ENCODE measurements around the gene TPCN2. TPM values are rescaled to one million over a fixed set of nuclear protein-coding genes. Genes with fewer than 3 reads are reported as not detected.

The TPCN2 gene
- total RNA-seq, 3 donors from 2014 or later (not counting 1 experiment from before 2014, with no cell fraction given) = 14.9 to 18.3 (median 18.2) TPM

GRCh38 chr11:69010964-69011623 lies 37.6 kb upstream of the TPCN2 start:
- Histone ChIP-seq H3K27me3 (ENCODE audit: control insufficient read depth, insufficient read depth, low read length) (peaks cover 26% of the 10 kb centered on the region), H3K4me3 (ENCODE audit: low read length) (no peak overlapping the region), H3K27ac (ENCODE audit: low read length) (no peak overlapping the region), H3K36me3 (ENCODE audit: control insufficient read depth, insufficient read depth, low read length) (no peaks in the 10 kb centered on the region), H3K4me1 (ENCODE audit: control insufficient read depth, insufficient read depth, low read length) (peaks cover 18% of the 10 kb centered on the region), H3K9me3 (ENCODE audit: control insufficient read depth, insufficient read depth, low read length) (no peaks in the 10 kb centered on the region)
- WGBS (ENCODE audit: insufficient coverage) = 17% methylated on average over 43 of the region's 43 CpGs
- intact Hi-C loops (cut with micrococcal nuclease) = no loop called here
- Mint-ChIP-seq H3K4me3 (peak overlapping the region; percentile 25), H3K36me3 (no peaks in the 10 kb centered on the region), H3K9me3 (no peaks in the 10 kb centered on the region), H3K27me3 (ENCODE audit: low read depth in 2 of 2) (peaks cover 14 to 18% of the 10 kb centered on the region in 2 donors), H3K27ac (no peak overlapping the region), H3K4me1 (peaks cover 0 to 12% of the 10 kb centered on the region in 2 donors)
- TF ChIP-seq CTCF (IDR thresholded peaks at IDR 0.05) = no peak
- DNase-seq = peak; percentile 16 to 33
- peak; percentile 49 to 90 (median 84) for ATAC-seq

- H3K4me1 ChIP-seq (ENCODE audit: control insufficient read depth, insufficient read depth, low read length) = peaks cover 18% of the 10 kb centered on the region
- H3K27ac ChIP-seq (ENCODE audit: low read length) = no peak overlapping the region
- H3K9me3 Mint-ChIP-seq = no peaks in the 10 kb centered on the region
- 84% methylated on average over 9 of the region's 9 CpGs for WGBS (ENCODE audit: insufficient coverage)
- TF ChIP-seq CTCF (IDR thresholded peaks at IDR 0.05) = no peak
- no peak overlapping the region for H3K4me3 ChIP-seq (ENCODE audit: low read length)
- H3K27me3 Mint-ChIP-seq (ENCODE audit: low read depth in 2 of 2) = peaks cover 14 to 18% of the 10 kb centered on the region in 2 donors
- DNase-seq = no peak
- peaks cover 0 to 12% of the 10 kb centered on the region in 2 donors for H3K4me1 Mint-ChIP-seq
- H3K36me3 Mint-ChIP-seq = no peaks in the 10 kb centered on the region
- H3K4me3 Mint-ChIP-seq = peak overlapping the region; percentile 25
- no peaks in the 10 kb centered on the region for H3K36me3 ChIP-seq (ENCODE audit: control insufficient read depth, insufficient read depth, low read length)
- intact Hi-C loops (cut with micrococcal nuclease) = no loop called here
- no peaks in the 10 kb centered on the region for H3K9me3 ChIP-seq (ENCODE audit: control insufficient read depth, insufficient read depth, low read length)
- H3K27ac Mint-ChIP-seq = no peak overlapping the region
- peaks cover 26% of the 10 kb centered on the region for H3K27me3 ChIP-seq (ENCODE audit: control insufficient read depth, insufficient read depth, low read length)
- no peak for ATAC-seq
These were observed 37.1 kb upstream of the TPCN2 start for GRCh38 chr11:69011624-69012091.

- no peak overlapping the region for H3K27ac Mint-ChIP-seq
- peaks cover 14 to 18% of the 10 kb centered on the region in 2 donors for H3K27me3 Mint-ChIP-seq (ENCODE audit: low read depth in 2 of 2)
- ATAC-seq (no peak), DNase-seq (no peak)
- intact Hi-C loops (cut with micrococcal nuclease) = no loop called here
- no peaks in the 10 kb centered on the region for H3K9me3 ChIP-seq (ENCODE audit: control insufficient read depth, insufficient read depth, low read length)
- H3K9me3 Mint-ChIP-seq = no peaks in the 10 kb centered on the region
- H3K27ac ChIP-seq (ENCODE audit: low read length) = no peak overlapping the region
- H3K4me1 Mint-ChIP-seq = peaks cover 0 to 12% of the 10 kb centered on the region in 2 donors
- no peaks in the 10 kb centered on the region for H3K36me3 ChIP-seq (ENCODE audit: control insufficient read depth, insufficient read depth, low read length)
- H3K4me3 ChIP-seq (ENCODE audit: low read length) = no peak overlapping the region
- WGBS (ENCODE audit: insufficient coverage) = 44% methylated on average over 21 of the region's 21 CpGs
- H3K27me3 ChIP-seq (ENCODE audit: control insufficient read depth, insufficient read depth, low read length) = peaks cover 26% of the 10 kb centered on the region
- peaks cover 18% of the 10 kb centered on the region for H3K4me1 ChIP-seq (ENCODE audit: control insufficient read depth, insufficient read depth, low read length)
- no peak for TF ChIP-seq CTCF (IDR thresholded peaks at IDR 0.05)
- no peaks in the 10 kb centered on the region for H3K36me3 Mint-ChIP-seq
- H3K4me3 Mint-ChIP-seq = no peak overlapping the region
These were observed 36.4 kb upstream of the TPCN2 start for GRCh38 chr11:69012092-69013008.

All from natural killer cell (primary cell).